ENCODE measurements around the gene TRUB1. TPM values are rescaled to one million over a fixed set of nuclear protein-coding genes. Genes with fewer than 3 reads are reported as not detected.
A peak's percentile ranks its signal among the peaks of the same experiment; 100 is the strongest.
"Not testable (repeated sequence)": the region's sequence is repeated elsewhere in the genome, so short reads cannot be mapped to it uniquely, and the experiment has no call there.

Gene TRUB1
- total RNA-seq (31.3 and 38.5 TPM in 2 replicates), polyA plus RNA-seq (19.6 and 23.3 TPM in 2 replicates), polyA minus RNA-seq (ENCODE audit: low replicate concordance) (0.47 and 6.2 TPM in 2 replicates)
- polyA plus RNA-seq (2012) = 11.5 and 11.7 TPM in 2 replicates

DNA sequence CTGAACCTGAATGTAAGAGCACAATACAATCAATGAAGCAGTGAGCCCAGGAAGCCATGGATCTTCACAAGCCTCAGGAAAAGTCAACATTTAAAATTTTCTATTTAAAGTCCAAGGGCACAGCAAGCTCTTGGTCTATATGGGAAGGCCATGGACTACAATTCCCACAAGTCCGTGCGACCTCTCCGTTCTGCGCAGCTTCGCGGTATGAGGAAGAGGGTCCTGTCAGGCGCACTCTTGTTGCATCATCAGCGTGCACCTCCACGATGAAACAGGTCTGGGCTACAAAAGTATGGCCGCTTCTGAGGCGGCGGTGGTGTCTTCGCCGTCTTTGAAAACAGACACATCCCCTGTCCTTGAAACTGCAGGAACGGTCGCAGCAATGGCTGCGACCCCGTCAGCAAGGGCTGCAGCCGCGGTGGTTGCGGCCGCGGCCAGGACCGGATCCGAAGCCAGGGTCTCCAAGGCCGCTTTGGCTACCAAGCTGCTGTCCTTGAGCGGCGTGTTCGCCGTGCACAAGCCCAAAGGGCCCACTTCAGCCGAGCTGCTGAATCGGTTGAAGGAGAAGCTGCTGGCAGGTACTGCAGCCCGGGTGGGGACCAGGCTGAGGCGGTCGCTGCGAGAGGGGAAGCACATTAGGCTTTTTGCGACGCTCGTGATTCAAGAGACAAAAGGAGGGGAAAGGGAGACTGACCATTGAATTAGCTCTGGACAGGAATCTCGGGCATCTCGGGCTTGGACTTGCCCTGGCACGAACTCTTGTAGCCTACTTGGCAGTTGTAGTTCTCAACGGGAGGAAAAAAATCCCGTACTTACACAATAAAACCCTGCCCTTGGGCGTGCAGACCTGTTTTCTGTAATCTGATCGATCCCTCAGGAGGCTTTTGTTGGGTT lies at the start of gene TRUB1:
TRUB1 (plus strand) TSS at position 234 of the 894 bp plus-strand sequence; CDS start at position 293, 59 bp downstream.
- no peaks in the 10 kb centered on the region for H3K36me3 ChIP-seq (ENCODE audit: control insufficient read depth, insufficient read depth, low read length)
- H4K20me1 ChIP-seq (ENCODE audit: control insufficient read depth, extremely low read depth, insufficient read depth, low read length) = no peaks in the 10 kb centered on the region
- no peaks in the 10 kb centered on the region for H3K27me3 ChIP-seq (ENCODE audit: control insufficient read depth, insufficient read depth, low read length)
- no peaks in the 10 kb centered on the region for H3K4me1 ChIP-seq (ENCODE audit: control insufficient read depth, extremely low read depth, insufficient read depth, low read length)
- H2AFZ ChIP-seq (ENCODE audit: low read length) = peak within 1 kb of the TSS; percentile 84
- peak within 1 kb of the TSS; percentile 82 for H3K27ac ChIP-seq (ENCODE audit: insufficient read depth, low read length)
- no peaks in the 10 kb centered on the region for H3K9me3 ChIP-seq (ENCODE audit: control insufficient read depth, insufficient read depth, low read depth, low read length)
- TF ChIP-seq EZH2 (IDR thresholded peaks at IDR 0.05; ENCODE audit: low read length, missing control alignments) = no peak
- TF ChIP-seq, protein P1, sequence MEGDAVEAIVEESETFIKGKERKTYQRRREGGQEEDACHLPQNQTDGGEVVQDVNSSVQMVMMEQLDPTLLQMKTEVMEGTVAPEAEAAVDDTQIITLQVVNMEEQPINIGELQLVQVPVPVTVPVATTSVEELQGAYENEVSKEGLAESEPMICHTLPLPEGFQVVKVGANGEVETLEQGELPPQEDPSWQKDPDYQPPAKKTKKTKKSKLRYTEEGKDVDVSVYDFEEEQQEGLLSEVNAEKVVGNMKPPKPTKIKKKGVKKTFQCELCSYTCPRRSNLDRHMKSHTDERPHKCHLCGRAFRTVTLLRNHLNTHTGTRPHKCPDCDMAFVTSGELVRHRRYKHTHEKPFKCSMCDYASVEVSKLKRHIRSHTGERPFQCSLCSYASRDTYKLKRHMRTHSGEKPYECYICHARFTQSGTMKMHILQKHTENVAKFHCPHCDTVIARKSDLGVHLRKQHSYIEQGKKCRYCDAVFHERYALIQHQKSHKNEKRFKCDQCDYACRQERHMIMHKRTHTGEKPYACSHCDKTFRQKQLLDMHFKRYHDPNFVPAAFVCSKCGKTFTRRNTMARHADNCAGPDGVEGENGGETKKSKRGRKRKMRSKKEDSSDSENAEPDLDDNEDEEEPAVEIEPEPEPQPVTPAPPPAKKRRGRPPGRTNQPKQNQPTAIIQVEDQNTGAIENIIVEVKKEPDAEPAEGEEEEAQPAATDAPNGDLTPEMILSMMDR (conservative IDR thresholded peaks at IDR 0.05 in 1 of 2, IDR thresholded peaks at IDR 0.05 in 1 of 2; ENCODE audit: low read depth in 1 of 2, low read length in 2 of 2) = no peak
- H3K79me2 ChIP-seq (ENCODE audit: control insufficient read depth, insufficient read depth, low read length) = peaks cover 10% of the 10 kb centered on the region
- H3K4me2 ChIP-seq (ENCODE audit: extremely low read depth, insufficient read depth, low read length) = peak within 1 kb of the TSS; percentile 89
- H3K4me3 ChIP-seq (replicated peaks in 1 of 4; ENCODE audit: control extremely low read depth in 1 of 4, insufficient read depth in 1 of 4, low read depth in 3 of 4, low read length in 4 of 4) = peak within 1 kb of the TSS; percentile 63 to 99 (median 94)
- peak; percentile 97 for DNase-seq (ENCODE audit: low read depth in 2 of 2)
- H3K9ac ChIP-seq (ENCODE audit: insufficient read depth, low read length) = peak within 1 kb of the TSS; percentile 95

DNA sequence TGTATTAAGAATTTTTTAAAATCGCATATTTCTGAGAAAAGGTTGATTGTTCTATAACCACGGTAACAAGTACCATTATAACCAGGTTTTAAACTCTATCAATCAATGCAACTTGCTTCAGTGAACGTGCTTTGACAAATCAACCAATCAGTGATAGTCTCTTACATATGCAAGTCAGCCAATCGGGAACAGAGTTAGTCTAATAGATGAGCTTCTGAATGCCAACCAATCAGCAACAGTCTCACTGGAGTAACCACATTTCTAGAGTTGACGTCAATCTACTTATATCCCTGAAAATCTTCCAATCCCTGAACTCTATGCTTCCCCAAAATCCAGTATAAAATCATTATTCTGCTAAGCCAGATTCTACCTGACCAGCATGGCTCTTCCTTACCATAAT lies 44.7 kb upstream of the TRUB1 start:
- H3K36me3 ChIP-seq (ENCODE audit: control insufficient read depth, insufficient read depth, low read length) = no peaks in the 10 kb centered on the region
- peak in 1 of 2 donors; percentile 11 for DNase-seq (ENCODE audit: low read depth in 2 of 2)
- TF ChIP-seq, protein P1 (conservative IDR thresholded peaks at IDR 0.05 in 1 of 2, IDR thresholded peaks at IDR 0.05 in 1 of 2; ENCODE audit: low read depth in 1 of 2, low read length in 2 of 2) = no peak
- no peak for TF ChIP-seq EZH2 (IDR thresholded peaks at IDR 0.05; ENCODE audit: low read length, missing control alignments)
- H4K20me1 ChIP-seq (ENCODE audit: control insufficient read depth, extremely low read depth, insufficient read depth, low read length) = no peaks in the 10 kb centered on the region
- no peaks in the 10 kb centered on the region for H3K4me1 ChIP-seq (ENCODE audit: control insufficient read depth, extremely low read depth, insufficient read depth, low read length)
- H3K9me3 ChIP-seq (ENCODE audit: control insufficient read depth, insufficient read depth, low read depth, low read length) = no peaks in the 10 kb centered on the region
- no peak overlapping the region for H3K4me2 ChIP-seq (ENCODE audit: extremely low read depth, insufficient read depth, low read length)
- no peak overlapping the region for H2AFZ ChIP-seq (ENCODE audit: low read length)
- no peaks in the 10 kb centered on the region for H3K79me2 ChIP-seq (ENCODE audit: control insufficient read depth, insufficient read depth, low read length)
- H3K9ac ChIP-seq (ENCODE audit: insufficient read depth, low read length) = no peak overlapping the region
- H3K27me3 ChIP-seq (ENCODE audit: control insufficient read depth, insufficient read depth, low read length) = no peaks in the 10 kb centered on the region
- no peak overlapping the region for H3K27ac ChIP-seq (ENCODE audit: insufficient read depth, low read length)
- H3K4me3 ChIP-seq (replicated peaks in 1 of 4; ENCODE audit: control extremely low read depth in 1 of 4, insufficient read depth in 1 of 4, low read depth in 3 of 4, low read length in 4 of 4) = no peak overlapping the region

DNA sequence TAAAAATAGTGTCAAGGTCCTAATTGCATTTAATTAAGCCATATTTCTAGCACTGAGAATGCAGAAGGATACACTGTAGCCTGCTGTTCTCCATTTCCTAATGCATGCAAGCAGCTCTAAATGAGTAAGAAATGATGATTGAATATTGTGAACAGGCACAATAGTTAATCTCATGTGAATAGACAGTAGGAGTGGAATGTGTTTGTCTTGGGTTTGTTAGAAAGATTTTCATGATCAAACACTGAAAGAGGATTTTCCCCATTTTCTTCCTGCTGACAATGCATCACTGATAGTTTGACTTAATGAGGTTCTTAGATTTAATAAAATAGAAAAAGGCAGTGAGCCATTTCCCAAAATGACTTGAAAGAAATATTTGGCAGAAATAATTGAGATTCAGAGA lies 43.1 kb upstream of the TRUB1 start:
- no peak overlapping the region for H3K27ac ChIP-seq (ENCODE audit: insufficient read depth, low read length)
- H3K9ac ChIP-seq (ENCODE audit: insufficient read depth, low read length) = no peak overlapping the region
- H3K79me2 ChIP-seq (ENCODE audit: control insufficient read depth, insufficient read depth, low read length) = no peaks in the 10 kb centered on the region
- no peak for DNase-seq (ENCODE audit: low read depth in 2 of 2)
- H4K20me1 ChIP-seq (ENCODE audit: control insufficient read depth, extremely low read depth, insufficient read depth, low read length) = no peaks in the 10 kb centered on the region
- no peak overlapping the region for H3K4me3 ChIP-seq (replicated peaks in 1 of 4; ENCODE audit: control extremely low read depth in 1 of 4, insufficient read depth in 1 of 4, low read depth in 3 of 4, low read length in 4 of 4)
- no peaks in the 10 kb centered on the region for H3K36me3 ChIP-seq (ENCODE audit: control insufficient read depth, insufficient read depth, low read length)
- H3K4me1 ChIP-seq (ENCODE audit: control insufficient read depth, extremely low read depth, insufficient read depth, low read length) = no peaks in the 10 kb centered on the region
- no peak overlapping the region for H3K4me2 ChIP-seq (ENCODE audit: extremely low read depth, insufficient read depth, low read length)
- no peaks in the 10 kb centered on the region for H3K9me3 ChIP-seq (ENCODE audit: control insufficient read depth, insufficient read depth, low read depth, low read length)
- H3K27me3 ChIP-seq (ENCODE audit: control insufficient read depth, insufficient read depth, low read length) = no peaks in the 10 kb centered on the region
- no peak overlapping the region for H2AFZ ChIP-seq (ENCODE audit: low read length)
- TF ChIP-seq, protein P1 (conservative IDR thresholded peaks at IDR 0.05 in 1 of 2, IDR thresholded peaks at IDR 0.05 in 1 of 2; ENCODE audit: low read depth in 1 of 2, low read length in 2 of 2) = no peak
- TF ChIP-seq EZH2 (IDR thresholded peaks at IDR 0.05; ENCODE audit: low read length, missing control alignments) = no peak

DNA sequence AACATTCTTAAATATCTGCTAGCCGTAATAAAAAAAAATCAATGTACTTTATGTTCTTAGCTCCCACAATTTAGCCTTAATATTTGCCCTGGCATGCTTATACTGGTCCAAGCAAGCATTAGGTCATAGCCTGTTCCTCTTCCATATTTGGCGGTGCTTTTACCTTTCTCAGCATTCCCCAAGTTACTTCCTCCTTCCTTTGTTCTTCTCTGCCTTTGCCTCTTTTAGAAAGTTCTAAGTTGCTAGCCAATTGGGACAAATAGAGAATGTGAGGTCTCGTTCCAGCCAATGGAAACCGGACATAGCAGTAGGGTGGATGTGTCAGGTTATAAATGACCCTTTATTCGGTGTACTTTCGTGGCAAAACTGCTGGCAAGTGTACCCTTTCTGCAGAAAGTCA lies 41.0 kb upstream of the TRUB1 start:
- not testable (repeated sequence) for H3K9me3 ChIP-seq (ENCODE audit: control insufficient read depth, insufficient read depth, low read depth, low read length); H3K27me3 ChIP-seq (ENCODE audit: control insufficient read depth, insufficient read depth, low read length); H3K9ac ChIP-seq (ENCODE audit: insufficient read depth, low read length); H3K27ac ChIP-seq (ENCODE audit: insufficient read depth, low read length); H2AFZ ChIP-seq (ENCODE audit: low read length); H3K4me3 ChIP-seq (replicated peaks in 1 of 4; ENCODE audit: control extremely low read depth in 1 of 4, insufficient read depth in 1 of 4, low read depth in 3 of 4, low read length in 4 of 4); H4K20me1 ChIP-seq (ENCODE audit: control insufficient read depth, extremely low read depth, insufficient read depth, low read length); H3K4me2 ChIP-seq (ENCODE audit: extremely low read depth, insufficient read depth, low read length); H3K4me1 ChIP-seq (ENCODE audit: control insufficient read depth, extremely low read depth, insufficient read depth, low read length); H3K79me2 ChIP-seq (ENCODE audit: control insufficient read depth, insufficient read depth, low read length); DNase-seq (ENCODE audit: low read depth in 2 of 2); H3K36me3 ChIP-seq (ENCODE audit: control insufficient read depth, insufficient read depth, low read length)
